Activated naive CD4-positive, alpha-beta T cell treated with anti-CD3 and anti-CD28 coated beads, Interleukin-2, amount 50 U/mL, for 24 hours (primary cell): ENCODE results near the gene RCSD1.
"Not testable (repeated sequence)": the region's sequence is repeated elsewhere in the genome, so short reads cannot be mapped to it uniquely, and the experiment has no call there.

ENCODE experiments used
- H3K27ac Mint-ChIP-seq: one replicate; pipeline ENCODE4 v1.8.0; 2021; ENCODE audit warnings: mild to moderate bottlenecking, mixed read lengths
- H3K27me3 Mint-ChIP-seq: one replicate; pipeline ENCODE4 v1.8.0; 2021; ENCODE audit warnings: mixed read lengths
- H3K36me3 Mint-ChIP-seq: one replicate; pipeline ENCODE4 v1.8.0; 2021; ENCODE audit warnings: mixed read lengths
- H3K4me1 Mint-ChIP-seq: one replicate; pipeline ENCODE4 v1.8.0; 2021; ENCODE audit warnings: mixed read lengths
- H3K4me3 Mint-ChIP-seq: one replicate; pipeline ENCODE4 v1.8.0; 2021; ENCODE audit warnings: mild to moderate bottlenecking, mixed read lengths
- H3K9me3 Mint-ChIP-seq: one replicate; pipeline ENCODE4 v1.8.0; 2021; ENCODE audit warnings: mixed read lengths

Gene RCSD1

GRCh38 chr1:167612587-167613385 is 17.2 kb upstream of the RCSD1 start:
- Mint-ChIP-seq H3K27me3 (no peaks in the 10 kb centered on the region), H3K4me1 (peaks cover 44% of the 10 kb centered on the region), H3K27ac (no peak overlapping the region), H3K36me3 (no peaks in the 10 kb centered on the region), H3K4me3 (no peak overlapping the region), H3K9me3 (no peaks in the 10 kb centered on the region)

DNA sequence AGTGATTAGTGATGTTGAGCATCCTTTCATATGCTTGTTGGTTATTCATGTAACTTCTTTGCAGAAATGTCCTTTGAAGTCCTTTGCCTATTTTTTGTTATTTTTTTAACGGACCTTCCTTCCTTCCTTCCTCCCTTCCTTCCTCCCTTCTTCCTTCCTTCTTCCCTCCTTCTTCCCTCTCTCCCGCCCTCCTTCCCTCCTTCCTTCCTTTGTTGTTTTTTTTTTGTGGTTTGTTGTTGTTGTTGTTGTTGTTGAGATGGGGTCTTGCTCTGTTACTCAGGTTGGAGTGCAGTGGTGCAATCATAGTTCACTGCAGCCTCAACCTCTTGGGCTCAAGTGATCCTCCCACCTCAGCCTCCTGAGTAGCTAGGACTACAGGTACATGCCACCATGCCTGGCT is 16.0 kb upstream of the RCSD1 start:
- H3K36me3 Mint-ChIP-seq, H3K9me3 Mint-ChIP-seq, H3K27me3 Mint-ChIP-seq, H3K4me3 Mint-ChIP-seq, H3K27ac Mint-ChIP-seq: not testable (repeated sequence)
- peaks cover 56% of the 10 kb centered on the region for H3K4me1 Mint-ChIP-seq

DNA sequence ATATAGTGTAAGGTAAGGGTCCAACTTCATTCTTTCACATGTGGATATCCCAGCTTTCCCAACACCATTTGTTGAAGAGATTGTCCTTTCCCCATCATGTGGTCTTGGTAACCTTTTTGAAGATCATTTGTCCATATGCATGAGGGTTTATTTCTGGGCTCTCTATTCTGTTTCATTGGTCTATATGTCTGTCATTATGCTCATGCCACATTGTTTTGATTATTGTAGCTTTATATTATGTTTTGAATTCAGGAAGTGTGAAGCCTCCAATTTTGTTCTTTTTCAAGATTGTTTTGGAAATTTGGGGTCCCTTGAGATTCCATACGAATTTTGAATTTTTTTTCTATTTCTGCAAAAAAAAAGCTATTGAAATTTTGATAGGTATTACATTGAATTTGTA is 15.2 kb upstream of the RCSD1 start:
- H3K36me3 Mint-ChIP-seq: no peaks in the 10 kb centered on the region
- no peak overlapping the region for H3K4me3 Mint-ChIP-seq
- H3K27me3 Mint-ChIP-seq: no peaks in the 10 kb centered on the region
- peaks cover 64% of the 10 kb centered on the region for H3K4me1 Mint-ChIP-seq
- H3K27ac Mint-ChIP-seq: no peak overlapping the region
- no peaks in the 10 kb centered on the region for H3K9me3 Mint-ChIP-seq

GRCh38 chr1:167616521-167616920 is 13.5 kb upstream of the RCSD1 start:
- Mint-ChIP-seq H3K4me1 (peaks cover 73% of the 10 kb centered on the region), H3K4me3 (peak overlapping the region; percentile 53), H3K27ac (peak overlapping the region; percentile 82), H3K9me3 (no peaks in the 10 kb centered on the region), H3K36me3 (no peaks in the 10 kb centered on the region), H3K27me3 (no peaks in the 10 kb centered on the region)

GRCh38 chr1:167617153-167618147 is 12.6 kb upstream of the RCSD1 start:
- Mint-ChIP-seq H3K4me1 (peaks cover 74% of the 10 kb centered on the region), H3K36me3 (no peaks in the 10 kb centered on the region)

GRCh38 chr1:167618366-167618765 is 11.7 kb upstream of the RCSD1 start:
- H3K4me3 Mint-ChIP-seq: peak overlapping the region; percentile 42
- H3K4me1 Mint-ChIP-seq: peaks cover 76% of the 10 kb centered on the region
- H3K27me3 Mint-ChIP-seq: no peaks in the 10 kb centered on the region
- no peaks in the 10 kb centered on the region for H3K9me3 Mint-ChIP-seq
- H3K36me3 Mint-ChIP-seq: no peaks in the 10 kb centered on the region
- H3K27ac Mint-ChIP-seq: peak overlapping the region; percentile 73

More at GRCh38 chr1:167617153-167618147, 12.6 kb upstream of the RCSD1 start:
- Mint-ChIP-seq H3K27ac (peak overlapping the region; percentile 82), H3K9me3 (no peaks in the 10 kb centered on the region), H3K4me3 (peak overlapping the region; percentile 53), H3K27me3 (no peaks in the 10 kb centered on the region)

DNA sequence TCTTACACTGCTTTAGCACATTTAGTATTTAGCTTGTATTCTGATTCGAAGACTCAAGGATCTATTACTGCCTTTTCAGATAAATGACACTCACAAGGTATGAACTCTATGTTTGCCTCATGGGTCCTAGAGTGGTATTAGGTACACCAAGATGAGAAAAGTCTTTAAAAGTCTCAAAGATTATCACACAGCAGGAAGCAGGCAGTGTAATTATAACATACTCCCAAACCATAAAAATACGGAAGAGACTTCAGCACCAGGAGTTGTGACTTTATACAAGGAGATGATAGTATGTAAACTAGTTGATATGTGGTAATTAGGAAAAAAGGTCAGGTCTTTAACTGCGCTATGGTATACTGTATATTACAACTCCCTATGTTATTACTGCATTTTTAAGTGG is 11.2 kb upstream of the RCSD1 start:
- peaks cover 78% of the 10 kb centered on the region for H3K4me1 Mint-ChIP-seq
- H3K9me3 Mint-ChIP-seq: no peaks in the 10 kb centered on the region
- peak overlapping the region; percentile 42 for H3K4me3 Mint-ChIP-seq
- peak overlapping the region; percentile 73 for H3K27ac Mint-ChIP-seq
- no peaks in the 10 kb centered on the region for H3K27me3 Mint-ChIP-seq
- H3K36me3 Mint-ChIP-seq: no peaks in the 10 kb centered on the region

DNA sequence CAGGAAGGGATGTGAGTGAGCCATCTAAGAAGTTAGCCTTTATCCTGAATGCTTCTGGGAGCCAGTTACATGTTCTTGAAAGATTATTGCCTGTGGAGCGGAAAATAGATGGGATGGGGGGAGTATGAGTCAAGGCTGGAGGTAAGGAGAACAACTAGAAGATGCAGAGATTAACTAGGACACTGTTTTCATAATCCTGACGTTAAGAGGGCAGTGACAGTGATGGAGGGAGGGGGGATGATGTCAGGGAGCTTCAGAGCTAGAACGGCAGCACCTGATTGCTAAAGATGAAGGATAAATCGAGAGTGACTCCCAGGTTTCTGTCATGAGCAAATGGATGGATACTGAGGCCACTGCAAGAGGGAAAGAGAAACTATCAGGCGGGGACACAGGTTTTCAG is 10.0 kb upstream of the RCSD1 start:
- no peaks in the 10 kb centered on the region for H3K36me3 Mint-ChIP-seq
- H3K27ac Mint-ChIP-seq: peak overlapping the region; percentile 1
- no peak overlapping the region for H3K4me3 Mint-ChIP-seq
- H3K4me1 Mint-ChIP-seq: peaks cover 75% of the 10 kb centered on the region
- H3K9me3 Mint-ChIP-seq: no peaks in the 10 kb centered on the region
- no peaks in the 10 kb centered on the region for H3K27me3 Mint-ChIP-seq

DNA sequence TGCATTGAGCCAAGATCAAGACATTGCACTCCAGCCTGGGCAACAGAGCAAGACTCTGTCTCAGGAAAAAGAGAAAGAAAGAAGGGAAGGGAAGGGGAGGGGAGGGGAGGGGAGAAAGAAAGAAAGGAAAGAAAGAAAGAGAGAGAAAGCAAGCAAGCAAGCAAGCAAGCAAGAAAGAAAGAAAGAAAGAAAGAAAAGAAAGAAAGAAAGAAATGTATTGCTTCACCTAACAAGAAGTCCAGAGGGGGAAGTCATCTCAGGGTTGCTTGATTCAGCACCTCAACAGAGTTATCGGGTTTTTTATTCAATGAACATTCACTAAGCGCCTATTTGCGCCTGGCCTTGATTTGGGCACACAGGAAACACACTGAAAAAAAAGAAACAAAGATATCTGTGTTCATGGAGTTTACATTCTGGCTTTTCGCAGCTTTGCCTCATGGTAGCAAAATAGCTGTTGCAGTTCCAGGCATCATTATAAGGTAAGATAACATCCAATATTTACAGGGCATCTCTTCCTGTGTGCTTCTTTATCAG is 8.2 kb upstream of the RCSD1 start:
- Mint-ChIP-seq H3K36me3 (no peaks in the 10 kb centered on the region), H3K4me1 (peaks cover 79% of the 10 kb centered on the region), H3K4me3 (no peak overlapping the region), H3K27ac (peak overlapping the region; percentile 47), H3K9me3 (peaks cover 7% of the 10 kb centered on the region), H3K27me3 (no peaks in the 10 kb centered on the region)

DNA sequence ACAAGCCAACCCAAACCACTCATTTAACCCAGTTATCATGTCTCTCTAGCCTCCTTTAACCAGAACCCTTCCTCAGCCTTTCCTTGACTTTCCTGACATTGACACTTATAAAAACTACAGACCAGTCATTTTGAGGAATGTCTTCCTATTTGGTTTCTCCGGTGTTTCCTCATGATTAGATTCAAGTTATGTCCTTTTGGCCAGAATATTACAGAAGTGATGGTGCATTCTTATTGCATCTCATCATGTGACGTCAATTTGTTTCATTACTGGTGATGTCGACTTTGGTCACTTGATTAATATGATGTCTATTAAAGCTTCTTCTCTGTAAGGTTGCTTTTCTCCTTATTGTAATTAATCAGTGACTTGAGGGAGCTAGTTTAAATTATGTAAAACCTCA is 6.1 kb upstream of the RCSD1 start:
- no peaks in the 10 kb centered on the region for H3K36me3 Mint-ChIP-seq
- peaks cover 74% of the 10 kb centered on the region for H3K4me1 Mint-ChIP-seq
- H3K9me3 Mint-ChIP-seq: peaks cover 7% of the 10 kb centered on the region
- no peak overlapping the region for H3K4me3 Mint-ChIP-seq
- peak overlapping the region; percentile 5 for H3K27ac Mint-ChIP-seq
- no peaks in the 10 kb centered on the region for H3K27me3 Mint-ChIP-seq

- Mint-ChIP-seq H3K27me3 (no peaks in the 10 kb centered on the region), H3K36me3 (no peaks in the 10 kb centered on the region), H3K4me1 (peaks cover 71% of the 10 kb centered on the region), H3K9me3 (peaks cover 7% of the 10 kb centered on the region), H3K4me3 (no peak overlapping the region), H3K27ac (peak overlapping the region; percentile 30)
These were observed 4.8 kb upstream of the RCSD1 start for GRCh38 chr1:167625040-167625823.

GRCh38 chr1:167627615-167627864 is 2.5 kb upstream of the RCSD1 start:
- Mint-ChIP-seq H3K4me3 (peak overlapping the region; percentile 33), H3K27me3 (no peaks in the 10 kb centered on the region), H3K36me3 (no peaks in the 10 kb centered on the region), H3K27ac (peak overlapping the region; percentile 97), H3K9me3 (peaks cover 7% of the 10 kb centered on the region), H3K4me1 (peaks cover 70% of the 10 kb centered on the region)

- no peaks in the 10 kb centered on the region for H3K36me3 Mint-ChIP-seq
- H3K27ac Mint-ChIP-seq: peak overlapping the region; percentile 97
- peaks cover 70% of the 10 kb centered on the region for H3K4me1 Mint-ChIP-seq
- peaks cover 7% of the 10 kb centered on the region for H3K9me3 Mint-ChIP-seq
- no peaks in the 10 kb centered on the region for H3K27me3 Mint-ChIP-seq
- H3K4me3 Mint-ChIP-seq: peak overlapping the region; percentile 92
These were observed 2.0 kb upstream of the RCSD1 start for GRCh38 chr1:167627865-167628641.

DNA sequence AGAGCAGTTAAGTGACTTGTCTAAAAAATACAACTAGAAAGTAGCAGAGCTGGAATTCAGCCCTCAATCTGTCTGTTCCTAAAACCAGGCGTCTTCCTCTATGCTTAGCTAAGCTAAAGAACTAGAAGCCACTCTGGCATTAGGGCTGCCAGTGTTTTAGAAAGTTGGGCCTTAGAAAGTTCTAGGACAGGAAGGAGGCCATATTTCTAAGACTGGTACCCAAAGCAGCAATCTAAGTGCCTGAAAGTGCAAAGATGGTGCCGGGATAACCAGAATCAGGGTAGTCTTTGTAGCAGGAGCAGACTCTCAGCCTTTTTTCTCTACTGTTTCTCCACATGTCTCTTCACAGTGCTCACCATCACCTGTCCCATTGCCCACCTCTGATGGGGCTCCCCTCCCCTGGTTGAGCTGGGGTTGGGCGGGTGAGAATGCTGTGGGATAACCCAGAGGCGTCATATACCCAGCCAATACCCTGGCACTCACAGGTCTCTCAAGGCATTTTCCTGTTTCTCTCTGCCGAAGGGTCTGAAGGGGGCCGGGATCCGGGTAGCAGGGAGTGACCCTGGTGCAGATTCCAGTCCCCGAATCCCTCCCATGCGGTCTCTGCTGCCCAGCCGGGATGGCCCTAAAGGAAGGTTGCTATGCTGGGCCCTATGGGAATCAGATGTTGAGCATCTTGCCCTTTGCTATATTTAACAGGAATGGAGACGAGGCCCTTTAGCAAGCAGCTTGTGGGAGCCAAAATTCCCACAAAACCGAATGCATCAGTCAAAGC is 1.1 kb upstream of the RCSD1 start:
- H3K4me3 Mint-ChIP-seq: peak overlapping the region; percentile 92
- peak overlapping the region; percentile 97 for H3K27ac Mint-ChIP-seq
- no peaks in the 10 kb centered on the region for H3K27me3 Mint-ChIP-seq
- peaks cover 2% of the 10 kb centered on the region for H3K36me3 Mint-ChIP-seq
- peaks cover 73% of the 10 kb centered on the region for H3K4me1 Mint-ChIP-seq
- H3K9me3 Mint-ChIP-seq: peaks cover 7% of the 10 kb centered on the region
